HG02642 (cell line): ENCODE data around the gene TBC1D17.

Experiments
- ATAC-seq: cut with Tn5 transposase; IDR thresholded peaks from one replicate; pipeline ENCODE4 v1.9.1; 2021; ENCODE audit warnings: mild to moderate bottlenecking; ENCODE audit not compliant: unreplicated experiment, poor library complexity

TBC1D17 gene

GRCh38 chr19:49874503-49875157, 2.9 kb upstream of the TBC1D17 start:
- no peak for ATAC-seq

DNA sequence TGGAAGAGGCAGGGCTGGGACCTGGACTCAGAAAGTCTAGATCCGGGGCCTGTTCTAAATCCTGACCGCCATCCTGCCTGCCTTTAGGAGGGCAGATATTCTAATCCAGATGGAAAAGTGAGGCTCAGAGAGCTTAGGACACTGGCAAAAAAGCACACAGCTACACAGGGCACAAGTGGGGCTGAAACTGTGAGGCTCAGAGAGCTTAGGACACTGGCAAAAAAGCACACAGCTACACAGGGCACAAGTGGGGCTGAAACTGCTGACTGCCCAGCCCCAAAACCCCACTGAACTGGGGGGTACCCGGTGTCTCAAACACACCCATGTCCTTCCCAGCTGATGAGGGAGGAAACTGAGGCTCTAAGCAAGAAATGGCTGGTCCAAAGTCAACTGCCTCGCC, 2.3 kb upstream of the TBC1D17 start:
- no peak for ATAC-seq

- ATAC-seq: peak; percentile 14
These were observed 1.6 kb upstream of the TBC1D17 start for GRCh38 chr19:49875857-49876421.

GRCh38 chr19:49876422-49877019, 981 bp upstream of the TBC1D17 start:
- ATAC-seq: peak; percentile 46

GRCh38 chr19:49877879-49878743, 609 bp downstream of the TBC1D17 start:
- ATAC-seq: peak; percentile 51

- no peak for ATAC-seq
These were observed 1.2 kb downstream of the TBC1D17 start for GRCh38 chr19:49878744-49879070.

- ATAC-seq: no peak
These were observed 1.9 kb downstream of the TBC1D17 start for GRCh38 chr19:49879243-49879963.

DNA sequence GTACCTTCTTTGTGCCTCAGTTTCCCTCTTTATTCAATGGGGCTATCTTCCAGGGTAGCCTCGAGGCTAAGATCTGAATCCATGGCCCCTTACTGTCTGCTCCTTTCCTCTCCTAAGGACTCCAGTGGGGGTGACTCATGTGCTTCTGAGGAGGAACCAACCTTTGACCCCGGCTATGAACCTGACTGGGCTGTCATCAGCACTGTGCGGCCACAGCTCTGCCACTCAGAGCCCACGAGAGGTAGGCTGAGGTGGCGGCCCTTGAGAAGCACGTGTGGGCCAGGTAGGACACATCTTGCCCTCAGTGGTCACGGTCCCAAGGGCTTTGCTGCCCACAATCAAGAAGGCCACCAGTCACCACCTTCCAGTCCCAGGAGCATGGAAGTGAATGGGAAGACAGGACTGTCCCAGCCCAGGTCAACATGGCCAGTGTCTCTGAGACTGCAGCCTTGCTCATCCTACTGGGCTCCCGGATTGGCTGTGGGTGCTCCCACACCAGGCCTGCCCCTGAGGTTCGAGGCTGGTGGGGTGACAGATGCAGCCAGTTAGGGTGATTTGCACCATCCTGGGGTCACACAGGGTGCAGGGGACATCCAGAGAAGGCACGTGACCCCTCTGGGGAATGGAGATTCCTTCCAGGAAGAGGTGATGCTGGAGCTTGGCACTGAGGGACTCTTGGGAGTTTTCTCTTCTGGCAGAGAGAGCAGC, 2.8 kb downstream of the TBC1D17 start:
- no peak for ATAC-seq

GRCh38 chr19:49881186-49881585, 3.7 kb downstream of the TBC1D17 start:
- no peak for ATAC-seq

DNA sequence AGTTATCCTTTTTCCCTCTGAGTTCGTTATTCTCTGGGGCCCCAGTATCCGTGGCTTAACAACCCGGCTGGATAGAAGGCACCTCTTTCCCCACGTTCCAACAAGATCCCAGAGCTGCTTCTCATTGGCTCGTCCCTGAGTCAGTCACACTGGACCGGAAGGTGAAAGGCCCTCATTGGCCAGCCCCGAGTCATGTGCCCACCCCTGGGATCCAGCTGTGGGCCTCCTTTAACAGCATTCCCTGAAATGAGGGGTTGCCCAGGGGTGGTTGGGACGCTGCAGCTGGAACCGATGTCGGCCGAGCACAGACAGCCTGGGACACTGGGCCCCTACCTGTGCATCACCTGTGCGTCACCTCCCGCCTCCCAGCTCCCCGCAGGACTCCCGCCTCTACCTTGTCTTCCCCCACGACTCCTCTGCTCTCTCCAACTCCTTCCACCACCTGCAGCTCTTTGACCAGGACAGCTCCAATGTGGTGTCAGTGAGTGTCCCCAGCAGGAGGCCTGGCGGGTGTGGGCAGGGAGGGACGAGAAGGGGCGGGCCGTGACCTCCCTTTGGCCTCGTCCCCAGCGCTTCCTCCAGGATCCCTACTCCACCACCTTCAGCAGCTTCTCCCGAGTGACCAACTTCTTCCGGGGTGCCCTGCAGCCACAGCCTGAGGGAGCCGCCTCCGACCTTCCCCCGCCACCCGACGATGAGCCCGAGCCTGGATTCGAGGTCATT, 4.3 kb downstream of the TBC1D17 start:
- no peak for ATAC-seq

DNA sequence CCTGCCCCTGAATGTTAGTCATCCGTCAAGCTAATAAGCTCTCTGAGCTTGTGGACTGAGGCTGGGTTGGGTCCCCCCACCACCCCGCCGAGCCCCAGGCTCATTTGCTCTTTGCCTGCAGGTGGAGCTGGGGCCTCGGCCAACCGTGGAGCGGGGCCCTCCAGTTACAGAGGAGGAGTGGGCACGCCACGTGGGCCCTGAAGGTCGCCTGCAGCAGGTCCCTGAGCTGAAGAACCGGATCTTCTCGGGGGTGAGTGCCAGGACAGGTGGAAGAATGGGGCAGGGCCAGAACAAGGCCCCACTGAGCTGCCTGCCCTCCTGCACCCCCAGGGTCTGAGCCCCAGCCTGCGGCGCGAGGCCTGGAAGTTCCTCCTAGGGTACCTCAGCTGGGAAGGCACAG, 5.1 kb downstream of the TBC1D17 start:
- no peak for ATAC-seq

DNA sequence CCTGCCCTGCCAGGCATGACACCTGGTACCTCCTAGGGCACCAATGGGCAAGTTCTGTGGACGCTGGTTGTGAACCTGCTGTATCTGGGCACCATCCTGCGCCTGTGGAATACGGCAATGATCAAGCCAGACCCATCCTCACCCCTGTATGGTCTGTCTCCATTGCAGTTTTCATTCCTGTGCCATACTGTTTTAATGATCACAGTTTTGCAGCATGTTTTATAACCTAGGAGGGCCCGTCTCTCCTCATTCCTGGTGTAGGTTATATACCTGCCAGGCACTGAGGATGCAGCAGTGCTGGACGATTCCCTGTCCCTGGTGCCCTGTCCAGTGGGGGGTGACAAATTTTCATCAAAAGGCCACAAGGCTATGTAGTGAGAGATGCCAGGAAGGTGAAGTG, 5.6 kb downstream of the TBC1D17 start:
- ATAC-seq: no peak

DNA sequence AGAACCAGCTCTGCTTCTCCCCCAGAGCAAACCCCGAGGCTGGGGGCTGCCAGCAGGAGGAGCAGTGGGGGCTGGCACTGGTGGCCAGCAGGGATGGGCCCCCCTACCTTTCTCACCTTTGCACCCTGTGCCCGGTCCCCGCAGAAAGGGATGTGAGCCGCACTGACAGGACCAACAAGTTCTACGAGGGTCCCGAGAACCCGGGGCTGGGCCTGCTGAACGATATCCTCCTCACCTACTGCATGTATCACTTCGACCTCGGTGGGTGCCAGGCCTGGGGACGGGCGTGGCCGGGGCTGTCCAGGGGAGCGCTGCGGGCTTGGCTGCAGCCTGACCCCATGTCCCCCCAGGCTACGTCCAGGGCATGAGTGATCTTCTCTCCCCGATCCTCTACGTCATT, 6.6 kb downstream of the TBC1D17 start:
- no peak for ATAC-seq

- no peak for ATAC-seq
These were observed 7.3 kb downstream of the TBC1D17 start for GRCh38 chr19:49884760-49885159.

DNA sequence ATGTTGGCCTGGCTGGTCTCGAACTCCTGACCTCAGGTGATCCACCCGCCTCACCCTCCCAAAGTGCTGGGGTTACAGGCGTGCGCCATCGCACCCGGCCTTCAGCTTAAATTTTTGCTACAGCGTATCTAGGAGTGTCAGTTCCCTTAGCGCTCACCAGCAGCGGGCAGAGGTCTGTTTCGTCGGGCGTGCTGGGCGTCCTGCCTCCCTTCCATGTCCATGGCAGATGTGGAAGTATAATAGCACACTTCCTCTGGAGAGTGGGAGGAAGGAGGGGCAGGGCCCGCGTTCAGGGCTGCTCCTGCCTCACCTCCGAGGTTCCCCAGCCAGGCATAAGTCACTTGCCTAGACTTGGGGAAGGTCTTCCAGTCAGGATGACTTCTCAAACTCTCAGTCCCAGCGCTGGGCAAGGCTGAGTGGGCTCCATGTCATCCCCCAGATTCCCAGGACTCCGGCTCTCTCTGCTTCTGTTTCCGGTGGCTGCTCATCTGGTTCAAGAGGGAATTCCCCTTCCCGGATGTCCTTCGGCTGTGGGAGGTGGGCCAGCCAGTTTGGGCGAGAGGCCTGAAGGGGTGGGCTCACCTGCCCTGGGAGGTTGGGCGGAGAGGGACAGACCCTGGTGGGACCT, 9.6 kb downstream of the TBC1D17 start:
- no peak for ATAC-seq

DNA sequence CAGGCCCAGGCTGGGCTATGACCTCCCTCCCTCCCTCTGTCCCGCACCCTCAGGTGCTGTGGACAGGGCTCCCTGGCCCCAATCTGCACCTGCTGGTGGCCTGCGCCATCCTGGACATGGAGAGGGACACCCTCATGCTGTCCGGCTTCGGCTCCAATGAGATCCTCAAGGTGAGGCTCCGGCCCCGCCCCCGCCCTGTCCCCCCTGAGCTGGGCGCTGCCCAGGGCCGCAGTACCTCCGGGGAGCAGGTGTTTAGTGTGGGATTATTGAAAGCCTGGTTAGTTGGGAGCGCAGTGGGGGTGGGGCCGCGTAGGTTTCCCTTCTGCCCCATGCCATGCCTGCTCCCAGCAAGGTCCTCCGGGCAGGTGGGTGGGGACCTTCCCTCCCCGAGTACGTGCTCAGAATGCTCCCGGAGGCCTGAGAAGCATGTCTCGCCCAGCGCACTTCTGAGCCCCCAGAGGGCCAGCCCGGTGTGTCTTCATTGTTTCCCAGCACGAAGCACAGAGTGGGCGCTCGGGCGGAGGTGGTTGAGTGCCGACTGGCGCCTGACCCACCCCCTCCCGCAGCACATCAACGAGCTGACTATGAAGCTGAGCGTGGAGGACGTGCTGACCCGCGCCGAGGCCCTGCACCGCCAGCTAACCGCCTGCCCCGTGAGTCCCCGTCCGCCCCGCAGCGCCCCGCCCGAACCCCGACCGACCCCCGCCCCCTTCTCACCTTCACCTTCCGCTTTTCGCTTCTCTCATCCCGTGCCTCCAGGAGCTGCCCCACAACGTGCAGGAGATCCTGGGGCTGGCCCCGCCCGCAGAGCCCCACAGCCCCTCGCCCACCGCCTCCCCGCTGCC, 10.4 kb downstream of the TBC1D17 start:
- no peak for ATAC-seq

GRCh38 chr19:49888510-49888824, 11.0 kb downstream of the TBC1D17 start:
- ATAC-seq: no peak

GRCh38 chr19:49889038-49889686, 11.7 kb downstream of the TBC1D17 start:
- no peak for ATAC-seq
